ENCODE results near the gene STK10.

The STK10 gene

DNA sequence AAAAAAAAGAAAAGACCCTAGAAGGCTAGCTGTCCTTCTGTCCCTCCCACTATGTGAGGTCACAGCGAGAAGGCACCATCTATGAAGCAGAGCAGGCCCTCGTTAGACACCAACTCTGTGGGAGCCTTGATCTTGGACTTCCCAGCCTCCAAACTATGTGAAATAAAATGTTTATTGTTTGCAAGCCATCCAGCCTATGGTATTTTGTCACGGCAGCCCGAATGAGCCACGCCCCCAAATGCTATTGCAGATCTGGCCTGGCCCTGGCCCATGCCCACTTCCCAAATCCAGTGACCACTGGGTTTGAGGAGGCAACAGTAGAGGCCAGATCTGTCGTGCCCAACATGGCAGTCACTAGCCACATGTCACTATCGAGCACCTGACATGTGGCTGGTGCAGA, 10.8 kb downstream of the STK10 start:
- Histone ChIP-seq H3K9me3 (no peaks in the 10 kb centered on the region), H3K27me3 (no peaks in the 10 kb centered on the region), H3K36me3 (no peaks in the 10 kb centered on the region), H3K4me3 (ENCODE audit: low read depth, low read length) (no peak overlapping the region), H3K4me1 (no peaks in the 10 kb centered on the region)
- TF ChIP-seq, protein P1, sequence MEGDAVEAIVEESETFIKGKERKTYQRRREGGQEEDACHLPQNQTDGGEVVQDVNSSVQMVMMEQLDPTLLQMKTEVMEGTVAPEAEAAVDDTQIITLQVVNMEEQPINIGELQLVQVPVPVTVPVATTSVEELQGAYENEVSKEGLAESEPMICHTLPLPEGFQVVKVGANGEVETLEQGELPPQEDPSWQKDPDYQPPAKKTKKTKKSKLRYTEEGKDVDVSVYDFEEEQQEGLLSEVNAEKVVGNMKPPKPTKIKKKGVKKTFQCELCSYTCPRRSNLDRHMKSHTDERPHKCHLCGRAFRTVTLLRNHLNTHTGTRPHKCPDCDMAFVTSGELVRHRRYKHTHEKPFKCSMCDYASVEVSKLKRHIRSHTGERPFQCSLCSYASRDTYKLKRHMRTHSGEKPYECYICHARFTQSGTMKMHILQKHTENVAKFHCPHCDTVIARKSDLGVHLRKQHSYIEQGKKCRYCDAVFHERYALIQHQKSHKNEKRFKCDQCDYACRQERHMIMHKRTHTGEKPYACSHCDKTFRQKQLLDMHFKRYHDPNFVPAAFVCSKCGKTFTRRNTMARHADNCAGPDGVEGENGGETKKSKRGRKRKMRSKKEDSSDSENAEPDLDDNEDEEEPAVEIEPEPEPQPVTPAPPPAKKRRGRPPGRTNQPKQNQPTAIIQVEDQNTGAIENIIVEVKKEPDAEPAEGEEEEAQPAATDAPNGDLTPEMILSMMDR (IDR thresholded peaks at IDR 0.05; ENCODE audit: low read depth, low read length), result no peak
- DNase-seq, result no peak

DNA sequence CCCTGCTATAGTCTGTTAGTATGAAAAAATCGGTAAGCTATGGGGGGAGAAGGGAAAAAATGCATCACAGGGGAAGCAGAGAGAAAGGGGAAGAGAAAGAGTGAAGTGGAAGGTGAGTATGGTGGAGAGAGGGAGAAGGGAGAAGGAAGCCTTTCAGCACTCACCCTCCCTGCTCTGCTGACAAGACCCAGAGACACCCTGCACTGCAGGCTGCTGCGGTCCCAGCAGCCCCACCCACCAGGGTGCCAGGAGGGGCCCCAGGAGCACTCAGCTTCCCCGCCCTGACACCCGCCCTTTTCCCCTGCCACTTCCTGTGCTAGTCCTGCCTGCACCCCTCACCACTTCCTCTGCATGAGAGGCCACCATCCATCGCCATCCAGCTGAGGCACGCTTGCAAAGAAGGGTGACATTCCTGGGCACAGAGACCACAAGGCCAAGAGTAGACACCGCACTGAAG, 12.7 kb downstream of the STK10 start:
- Histone ChIP-seq H3K4me3 (ENCODE audit: low read depth, low read length) (no peak overlapping the region), H3K36me3 (no peaks in the 10 kb centered on the region), H3K9me3 (no peaks in the 10 kb centered on the region), H3K27me3 (no peaks in the 10 kb centered on the region), H3K4me1 (no peaks in the 10 kb centered on the region)
- no peak for DNase-seq
- TF ChIP-seq, protein P1 (IDR thresholded peaks at IDR 0.05; ENCODE audit: low read depth, low read length), result no peak

GRCh38 chr5:172173564-172174153, 14.4 kb downstream of the STK10 start:
- Histone ChIP-seq H3K4me1 (no peaks in the 10 kb centered on the region), H3K27me3 (no peaks in the 10 kb centered on the region), H3K36me3 (no peaks in the 10 kb centered on the region), H3K4me3 (ENCODE audit: low read depth, low read length) (no peak overlapping the region), H3K9me3 (no peaks in the 10 kb centered on the region)
- TF ChIP-seq, protein P1 (IDR thresholded peaks at IDR 0.05; ENCODE audit: low read depth, low read length), result no peak
- DNase-seq, result no peak

DNA sequence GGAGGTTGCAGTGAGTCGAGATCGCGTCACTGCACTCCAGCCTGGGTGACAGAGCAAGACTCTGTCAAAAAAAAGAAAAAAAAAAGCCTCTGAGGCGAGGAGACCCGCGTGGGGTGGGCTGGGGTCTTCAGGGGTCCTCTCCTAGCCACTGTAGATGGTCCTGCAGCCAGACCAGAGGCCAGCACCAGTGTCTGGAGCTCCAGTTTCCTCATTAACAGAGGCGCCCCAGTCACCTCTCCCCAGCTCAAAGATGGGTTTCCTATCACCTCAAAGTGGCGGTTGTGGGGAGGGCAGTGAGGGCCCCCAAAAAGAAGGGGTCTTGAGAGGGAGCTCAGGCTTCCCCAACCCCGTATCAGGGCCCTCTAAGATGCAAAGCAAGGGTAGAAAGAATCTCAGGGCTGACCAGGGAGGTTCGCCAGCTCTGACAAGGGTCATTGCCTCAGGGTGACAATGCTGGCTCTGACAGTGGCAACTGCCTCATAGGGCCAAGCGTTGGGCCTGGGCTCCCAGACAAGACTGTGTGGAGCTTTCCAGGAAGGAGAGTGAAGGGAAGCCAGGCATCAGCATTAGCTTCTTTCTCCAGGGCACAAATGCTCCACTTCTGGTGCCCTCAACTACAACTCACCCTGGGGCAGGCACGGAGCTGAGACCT, 15.0 kb downstream of the STK10 start:
- no peaks in the 10 kb centered on the region for H3K4me1 ChIP-seq
- no peak for DNase-seq
- TF ChIP-seq, protein P1 (IDR thresholded peaks at IDR 0.05; ENCODE audit: low read depth, low read length), result no peak
- H3K4me3 ChIP-seq (ENCODE audit: low read depth, low read length), result no peak overlapping the region
- H3K36me3 ChIP-seq, result no peaks in the 10 kb centered on the region
- no peaks in the 10 kb centered on the region for H3K9me3 ChIP-seq
- no peaks in the 10 kb centered on the region for H3K27me3 ChIP-seq

GRCh38 chr5:172171118-172171517, 16.9 kb downstream of the STK10 start:
- DNase-seq, result no peak
- Histone ChIP-seq H3K27me3 (no peaks in the 10 kb centered on the region), H3K9me3 (no peaks in the 10 kb centered on the region), H3K4me1 (no peaks in the 10 kb centered on the region), H3K36me3 (no peaks in the 10 kb centered on the region), H3K4me3 (ENCODE audit: low read depth, low read length) (no peak overlapping the region)
- TF ChIP-seq, protein P1 (IDR thresholded peaks at IDR 0.05; ENCODE audit: low read depth, low read length), result no peak

GRCh38 chr5:172170251-172170701, 17.7 kb downstream of the STK10 start:
- no peak overlapping the region for H3K4me3 ChIP-seq (ENCODE audit: low read depth, low read length)
- no peaks in the 10 kb centered on the region for H3K27me3 ChIP-seq
- no peaks in the 10 kb centered on the region for H3K9me3 ChIP-seq
- no peaks in the 10 kb centered on the region for H3K4me1 ChIP-seq
- TF ChIP-seq, protein P1 (IDR thresholded peaks at IDR 0.05; ENCODE audit: low read depth, low read length), result no peak
- DNase-seq, result no peak
- H3K36me3 ChIP-seq, result no peaks in the 10 kb centered on the region
